GM19452 (cell line): ENCODE data around the gene ATP1A4.

Experiments used
- ATAC-seq: cut with Tn5 transposase; IDR thresholded peaks from one replicate; pipeline ENCODE4 v1.9.1; 2021; ENCODE audit not compliant: unreplicated experiment

Gene ATP1A4

GRCh38 chr1:160205242-160206035 lies 54.0 kb downstream of the ATP1A4 start, which contains the start of gene PEA15:
Gene PEA15 (plus strand): TSS chr1:160205384. CDS start chr1:160211545, 6,161 bp downstream.
- peak; percentile 46 for ATAC-seq

DNA sequence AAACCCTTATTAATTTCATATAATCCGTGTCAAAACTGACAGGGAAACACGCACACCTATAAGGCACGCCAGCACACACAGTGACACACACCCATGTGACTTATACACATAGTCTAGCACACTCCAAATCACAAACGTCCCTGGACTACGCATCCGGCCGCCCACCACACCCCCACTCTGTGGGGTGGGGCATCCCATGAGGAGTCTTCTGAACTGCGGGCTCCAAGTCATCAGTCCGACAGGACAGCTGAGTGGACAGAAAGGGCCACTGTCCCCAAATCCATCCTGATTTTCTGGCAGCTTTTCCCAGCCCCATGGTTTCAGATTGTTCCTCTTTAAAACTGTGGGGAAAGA lies 54.6 kb downstream of the ATP1A4 start:
- no peak for ATAC-seq

- ATAC-seq: no peak
Observed at GRCh38 chr1:160206421-160207117, 55.2 kb downstream of the ATP1A4 start.

DNA sequence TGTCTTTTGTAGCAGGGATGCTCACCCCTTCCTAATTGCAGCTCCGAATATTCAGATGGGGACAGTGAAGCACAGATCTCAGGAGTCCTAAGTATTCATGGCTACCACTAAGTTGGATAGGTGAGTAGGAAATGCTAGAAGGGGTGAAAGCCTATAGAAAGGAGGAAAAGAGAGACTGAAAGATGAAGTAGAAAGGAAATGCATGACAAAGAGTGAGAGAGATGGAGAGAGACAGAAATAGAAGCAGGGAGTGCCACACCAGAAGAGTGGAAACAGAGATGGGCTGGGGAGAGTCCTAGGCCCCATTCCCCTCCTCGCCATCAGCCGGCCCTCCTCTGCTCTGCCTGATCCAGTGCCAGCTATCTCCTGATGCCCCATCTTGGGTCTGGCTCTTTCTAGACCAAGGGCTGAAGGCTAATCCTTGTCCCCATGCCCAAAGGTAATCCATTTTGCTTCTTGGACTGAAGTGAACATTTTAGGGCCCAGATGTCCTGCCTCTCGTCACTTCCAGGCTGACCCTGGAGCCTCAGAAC lies 55.8 kb downstream of the ATP1A4 start:
- ATAC-seq: no peak

GRCh38 chr1:160207771-160208556 lies 56.6 kb downstream of the ATP1A4 start:
- ATAC-seq: no peak

DNA sequence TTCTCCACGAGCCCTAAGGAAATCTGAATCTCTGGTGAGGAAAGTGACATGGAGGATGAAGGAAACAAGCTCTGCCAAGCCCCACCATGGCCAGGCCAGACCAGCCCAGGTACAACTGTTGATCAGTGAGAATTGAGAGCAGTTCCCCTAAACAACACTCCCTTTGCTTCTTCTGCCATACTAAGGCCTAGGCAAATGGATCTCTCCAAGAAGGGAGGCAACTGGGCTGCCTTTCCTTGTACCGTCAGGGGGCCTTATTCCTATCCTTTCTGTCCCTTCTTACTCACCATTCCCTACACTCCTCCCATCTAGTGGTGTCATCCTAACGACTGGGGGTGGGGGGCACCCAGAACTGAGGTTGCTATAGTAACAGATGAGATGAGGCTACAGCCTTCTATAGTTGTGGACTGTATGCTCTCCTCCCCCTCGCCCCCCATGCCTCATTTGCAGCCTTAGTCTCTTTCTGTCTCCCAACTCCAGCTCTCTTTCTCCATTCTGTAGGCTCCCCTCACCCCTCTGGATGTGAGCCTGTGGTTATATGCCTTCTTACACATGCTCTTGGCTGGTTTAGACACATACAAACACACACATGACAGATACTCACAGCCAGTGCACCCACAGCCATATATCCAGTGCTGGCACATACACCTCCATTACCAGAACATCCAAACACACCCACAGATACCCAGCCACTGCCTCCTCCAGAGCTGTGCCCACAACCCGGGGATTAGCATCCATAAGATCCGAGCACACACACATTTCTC lies 57.3 kb downstream of the ATP1A4 start:
- ATAC-seq: no peak

DNA sequence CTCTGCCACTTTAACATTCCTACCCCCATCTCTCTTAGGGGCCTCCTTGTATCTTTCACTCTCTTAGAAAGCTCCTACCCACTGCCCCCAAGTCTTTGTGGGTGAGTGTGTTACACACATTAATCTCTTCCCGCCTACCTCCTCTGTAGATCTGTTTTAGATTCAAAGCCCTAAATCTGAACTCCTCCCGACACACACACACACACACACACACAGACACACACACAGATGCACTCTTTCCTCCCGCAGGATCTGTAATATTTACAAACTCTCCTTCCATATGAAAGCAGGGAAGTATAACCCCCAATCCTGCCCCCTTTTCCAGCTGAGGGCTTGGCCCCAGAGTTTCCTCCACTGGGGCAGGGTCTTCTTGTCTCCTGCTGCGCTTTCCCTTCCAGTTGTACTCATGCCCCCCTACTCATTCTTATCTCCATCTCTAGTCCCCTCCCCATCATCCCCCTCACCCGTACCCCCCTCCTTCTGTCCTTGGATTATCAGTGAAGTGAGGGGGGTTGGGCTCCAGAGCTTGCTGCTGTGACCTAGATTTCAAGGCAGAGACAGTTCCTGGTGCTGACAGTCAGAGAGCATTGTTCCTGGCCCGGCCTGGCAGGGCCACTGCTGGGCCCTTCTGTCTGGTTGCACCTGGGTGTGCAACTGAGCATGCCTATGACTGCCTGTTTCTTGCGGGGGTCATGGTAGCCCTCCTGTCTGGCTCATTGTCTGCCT lies 58.1 kb downstream of the ATP1A4 start:
- ATAC-seq: no peak

DNA sequence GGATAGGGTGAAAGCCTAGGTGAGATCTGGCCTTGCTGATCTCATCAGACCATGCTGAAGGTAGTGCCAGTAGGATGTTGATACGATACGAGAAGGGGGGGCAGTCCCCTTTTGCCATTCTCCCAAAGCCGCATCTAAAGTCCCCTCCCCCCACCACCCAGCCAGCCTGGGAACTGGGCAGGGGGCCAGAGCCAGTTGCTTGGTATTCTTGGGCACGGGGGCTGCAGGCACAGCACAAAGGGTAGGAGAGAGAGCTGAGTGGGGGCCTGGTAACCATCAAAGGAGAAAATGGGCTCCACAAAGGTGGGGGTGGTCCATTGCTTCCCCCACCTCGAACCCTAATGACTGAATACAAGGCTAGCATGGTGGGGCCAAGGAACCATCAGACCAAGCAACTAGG lies 59.2 kb downstream of the ATP1A4 start:
- ATAC-seq: no peak

DNA sequence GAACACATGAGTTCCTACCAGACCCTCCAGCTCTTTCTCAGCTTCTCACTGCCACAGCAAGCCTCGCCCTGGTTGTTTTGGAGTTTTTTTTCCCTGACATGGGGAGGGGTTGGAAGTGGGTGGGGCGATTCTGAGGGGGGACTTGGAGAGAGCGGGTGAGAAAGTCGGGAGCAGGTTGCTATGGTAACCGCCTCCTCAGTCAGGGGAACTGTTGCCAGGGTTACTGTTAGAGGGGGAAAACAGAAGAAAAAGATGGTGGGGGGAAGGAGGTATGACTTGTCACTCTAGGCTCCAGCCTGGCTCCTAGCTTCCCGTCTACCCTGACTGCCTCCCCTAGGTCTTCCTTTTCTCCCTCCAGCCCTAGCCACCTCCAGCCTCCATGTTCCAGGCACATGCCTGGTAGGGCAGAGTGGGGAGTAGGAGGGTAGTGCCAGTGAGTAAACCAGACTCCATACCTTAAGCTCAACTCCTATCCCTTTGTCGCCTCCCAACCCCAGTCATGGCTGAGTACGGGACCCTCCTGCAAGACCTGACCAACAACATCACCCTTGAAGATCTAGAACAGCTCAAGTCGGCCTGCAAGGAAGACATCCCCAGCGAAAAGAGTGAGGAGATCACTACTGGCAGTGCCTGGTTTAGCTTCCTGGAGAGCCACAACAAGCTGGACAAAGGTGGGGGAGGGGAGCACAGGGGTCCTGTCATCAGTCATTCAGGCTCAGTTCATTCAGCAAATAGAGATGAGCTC lies 59.8 kb downstream of the ATP1A4 start:
- no peak for ATAC-seq

- ATAC-seq: no peak
Observed at GRCh38 chr1:160214481-160215140, 63.2 kb downstream of the ATP1A4 start.

GRCh38 chr1:160216301-160216700 lies 64.9 kb downstream of the ATP1A4 start:
- no peak for ATAC-seq

DNA sequence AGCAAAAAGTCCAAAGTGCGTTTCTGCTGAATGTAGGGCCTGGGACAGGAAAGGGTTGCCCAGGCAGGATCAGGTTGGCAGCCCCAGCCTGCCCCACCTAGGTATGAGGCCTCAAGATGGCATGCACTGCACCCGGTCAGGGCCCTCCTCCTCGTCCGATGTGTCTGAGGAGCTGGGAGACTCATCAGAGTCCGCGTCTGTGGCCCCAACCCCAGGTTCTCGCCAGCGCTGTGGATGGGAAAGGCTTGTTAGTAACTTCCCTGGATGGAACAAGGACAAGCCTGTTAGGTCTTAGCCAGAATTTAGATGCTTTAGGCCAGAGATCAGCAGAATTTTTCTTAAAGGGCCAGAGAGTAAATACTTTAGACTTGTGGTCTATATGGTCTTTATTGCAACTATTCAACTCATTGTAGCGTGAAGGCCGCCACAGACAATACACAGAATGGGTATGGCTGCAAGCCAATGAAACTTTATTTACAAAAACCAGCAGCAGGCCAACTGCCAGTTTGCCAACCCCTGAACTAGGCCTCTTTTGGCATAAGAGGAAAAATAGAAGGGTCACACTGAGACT lies 66.2 kb downstream of the ATP1A4 start:
- no peak for ATAC-seq

DNA sequence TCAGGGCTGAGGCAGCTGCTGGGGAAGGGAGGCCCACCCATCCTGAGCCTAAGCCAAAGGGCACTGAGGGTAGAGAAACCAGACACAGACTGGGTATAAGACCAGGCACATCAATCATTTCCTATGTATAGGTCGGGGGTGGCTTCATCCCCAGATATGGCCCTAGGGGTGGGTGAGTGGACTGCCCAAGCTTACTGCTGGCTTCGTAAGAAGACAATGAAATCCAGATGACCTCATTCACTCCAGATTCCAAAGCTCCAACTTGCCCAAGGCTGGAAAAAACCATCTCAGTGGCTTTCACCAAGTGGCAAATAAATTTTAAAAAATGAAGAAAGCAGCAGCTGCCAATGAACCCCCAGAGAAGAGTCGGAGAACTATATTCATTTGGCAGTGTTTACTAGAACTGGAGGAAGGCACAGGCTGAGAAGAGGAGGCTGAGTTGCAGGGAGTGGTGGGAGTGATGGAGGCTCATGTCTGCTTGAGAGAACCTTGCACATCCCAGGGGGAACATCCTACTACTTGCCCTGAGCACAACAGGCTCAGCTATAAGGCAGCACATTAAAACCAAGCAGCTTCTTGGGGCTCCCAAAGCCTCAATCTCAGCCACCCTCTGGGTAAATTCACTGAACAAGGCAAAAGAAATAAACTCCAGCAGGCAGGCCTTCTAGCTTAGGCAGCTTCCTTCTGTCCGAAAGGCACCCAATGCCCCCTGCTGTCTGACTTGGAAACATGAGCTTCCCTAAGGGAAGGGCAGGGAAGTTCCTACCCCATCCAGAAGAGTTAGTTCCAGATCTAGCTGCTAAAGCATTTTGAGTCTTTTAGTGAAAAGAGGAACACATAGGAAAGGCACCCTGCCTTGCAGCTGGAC lies 67.9 kb downstream of the ATP1A4 start:
- ATAC-seq: no peak

- ATAC-seq: no peak
Observed at GRCh38 chr1:160220301-160220700, 68.9 kb downstream of the ATP1A4 start.

GRCh38 chr1:160221089-160221488 lies 69.7 kb downstream of the ATP1A4 start:
- ATAC-seq: no peak

GRCh38 chr1:160222546-160222945 lies 71.1 kb downstream of the ATP1A4 start:
- no peak for ATAC-seq

GRCh38 chr1:160224606-160225005 lies 73.2 kb downstream of the ATP1A4 start:
- no peak for ATAC-seq

DNA sequence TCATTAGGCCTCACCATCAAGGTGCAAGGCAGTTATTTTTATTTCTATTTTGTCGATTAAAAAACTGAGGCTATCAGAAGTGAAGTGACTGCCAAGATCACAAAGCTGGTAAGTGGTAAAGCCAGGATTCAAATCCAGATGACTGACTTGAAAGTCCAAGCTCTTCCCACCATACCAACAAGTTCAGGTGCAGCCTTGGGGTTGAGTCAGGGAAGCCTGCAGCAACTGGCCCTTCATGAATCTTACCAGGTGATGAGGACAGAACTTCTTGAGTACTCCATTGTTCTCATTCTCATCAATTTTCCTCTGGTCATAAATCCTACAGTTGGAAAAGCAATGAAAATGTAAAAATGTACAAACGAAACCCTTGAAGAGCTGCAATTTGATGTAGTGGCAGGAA lies 73.9 kb downstream of the ATP1A4 start:
- no peak for ATAC-seq
